ENCODE measurements around the gene PHF12. TPM values are rescaled to one million over a fixed set of nuclear protein-coding genes. Genes with fewer than 3 reads are reported as not detected.

The PHF12 gene
- total and polyA plus RNA-seq, 7 donors, result 6.9 to 54.3 (median 39.1) TPM

DNA sequence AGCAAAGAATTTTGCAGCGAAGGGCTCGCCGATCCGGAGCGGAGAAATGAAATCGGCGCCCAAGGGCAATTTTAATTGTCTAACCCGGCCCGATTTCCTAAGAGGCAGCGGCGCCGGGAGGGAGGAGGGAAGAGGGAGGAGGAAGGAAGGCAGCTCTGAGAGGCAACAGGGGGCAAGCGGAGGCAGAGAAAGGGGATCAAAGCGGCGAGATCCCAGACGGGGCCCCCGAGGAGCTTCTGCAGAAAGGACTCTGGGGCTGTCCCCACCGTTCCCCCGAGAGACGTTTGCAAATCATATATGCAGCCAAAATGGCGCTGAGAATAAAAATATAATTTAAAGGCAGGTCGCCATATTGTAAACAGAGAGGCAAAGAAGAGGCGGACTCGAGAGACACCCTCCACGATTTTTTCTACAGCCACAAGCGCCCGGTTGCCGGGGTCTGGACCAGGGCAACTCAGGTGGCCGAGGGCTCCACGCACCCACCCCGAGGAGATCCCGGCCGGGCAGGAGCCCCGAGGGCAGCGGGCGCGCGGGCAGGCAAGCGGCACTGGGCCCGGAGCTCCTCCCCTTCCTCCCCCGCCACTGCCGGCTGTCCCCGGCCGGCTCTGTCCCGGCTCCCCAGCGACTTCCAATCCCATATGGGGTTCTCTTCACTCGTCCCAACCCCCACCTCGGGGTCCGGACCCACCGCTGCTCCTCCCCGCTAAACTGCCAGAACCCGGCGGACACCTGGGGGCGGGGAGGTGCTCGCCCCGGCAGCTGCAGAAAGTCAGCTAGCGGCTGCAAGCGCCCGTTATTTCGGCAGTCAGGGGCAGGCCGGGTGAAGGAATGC is 1.9 kb downstream of the PHF12 start:
- Histone ChIP-seq H3K9me3 (no peaks in the 10 kb centered on the region), H3K27ac (peak overlapping the region; percentile 94 to 99 (median 98)), H3K36me3 (no peaks in the 10 kb centered on the region), H3K4me3 (peak overlapping the region; percentile 92 to 96 (median 95)), H3K27me3 (no peaks in the 10 kb centered on the region), H3K4me1 (peaks cover 0 to 56% (median 43%) of the 10 kb centered on the region in 4 donors)
- TF ChIP-seq EP300 (IDR thresholded peaks at IDR 0.05) (no peak), POLR2AphosphoS5 (IDR thresholded peaks at IDR 0.05) (no peak), POLR2A (IDR thresholded peaks at IDR 0.05) (no peak)
- TF ChIP-seq, protein P1, sequence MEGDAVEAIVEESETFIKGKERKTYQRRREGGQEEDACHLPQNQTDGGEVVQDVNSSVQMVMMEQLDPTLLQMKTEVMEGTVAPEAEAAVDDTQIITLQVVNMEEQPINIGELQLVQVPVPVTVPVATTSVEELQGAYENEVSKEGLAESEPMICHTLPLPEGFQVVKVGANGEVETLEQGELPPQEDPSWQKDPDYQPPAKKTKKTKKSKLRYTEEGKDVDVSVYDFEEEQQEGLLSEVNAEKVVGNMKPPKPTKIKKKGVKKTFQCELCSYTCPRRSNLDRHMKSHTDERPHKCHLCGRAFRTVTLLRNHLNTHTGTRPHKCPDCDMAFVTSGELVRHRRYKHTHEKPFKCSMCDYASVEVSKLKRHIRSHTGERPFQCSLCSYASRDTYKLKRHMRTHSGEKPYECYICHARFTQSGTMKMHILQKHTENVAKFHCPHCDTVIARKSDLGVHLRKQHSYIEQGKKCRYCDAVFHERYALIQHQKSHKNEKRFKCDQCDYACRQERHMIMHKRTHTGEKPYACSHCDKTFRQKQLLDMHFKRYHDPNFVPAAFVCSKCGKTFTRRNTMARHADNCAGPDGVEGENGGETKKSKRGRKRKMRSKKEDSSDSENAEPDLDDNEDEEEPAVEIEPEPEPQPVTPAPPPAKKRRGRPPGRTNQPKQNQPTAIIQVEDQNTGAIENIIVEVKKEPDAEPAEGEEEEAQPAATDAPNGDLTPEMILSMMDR (IDR thresholded peaks at IDR 0.05), result no peak
- intact Hi-C loops (cut with DNase I), result loop anchor here (2.0 to 5.0 kb wide), 4 partner anchors 53 to 612 kb away; partner anchors contain the start of genes FLOT2, IFT20, NEK8 and TNFAIP1
- peak; percentile 85 for DNase-seq
- 0% methylated on average over 61 of the region's 61 CpGs for WGBS, 2 donors

DNA sequence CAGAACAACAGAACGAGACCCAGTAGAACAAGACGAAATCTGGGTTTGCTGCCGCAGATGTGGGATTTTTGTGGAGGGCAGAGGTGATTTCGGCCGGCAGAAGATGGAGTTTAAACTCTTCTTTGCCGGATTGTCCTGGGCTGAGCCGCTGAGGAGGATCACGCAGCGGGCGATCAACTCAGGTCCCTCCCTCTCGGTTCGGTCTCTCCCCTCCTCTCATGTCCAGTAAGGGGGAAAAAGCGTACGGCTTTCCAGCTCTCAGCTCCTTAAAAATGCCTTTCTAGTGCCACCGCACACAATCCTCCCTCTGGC is 2.5 kb downstream of the PHF12 start:
- no peaks in the 10 kb centered on the region for H3K27me3 ChIP-seq
- no peaks in the 10 kb centered on the region for H3K36me3 ChIP-seq
- H3K27ac ChIP-seq, result peak overlapping the region; percentile 94 to 99 (median 98)
- TF ChIP-seq POLR2AphosphoS5 (IDR thresholded peaks at IDR 0.05) (no peak), EP300 (IDR thresholded peaks at IDR 0.05) (no peak), POLR2A (IDR thresholded peaks at IDR 0.05) (no peak)
- TF ChIP-seq, protein P1 (IDR thresholded peaks at IDR 0.05), result no peak
- 0 to 1% methylated on average over 15 of the region's 15 CpGs for WGBS, 2 donors
- H3K9me3 ChIP-seq, result no peaks in the 10 kb centered on the region
- H3K4me3 ChIP-seq, result peak overlapping the region; percentile 92 to 96 (median 95)
- DNase-seq, result no peak
- intact Hi-C loops (cut with DNase I), result loop anchor here (5.0 kb wide), 1 partner anchor 137 kb away; no protein-coding TSS in a partner anchor
- peaks cover 0 to 60% (median 48%) of the 10 kb centered on the region in 4 donors for H3K4me1 ChIP-seq

DNA sequence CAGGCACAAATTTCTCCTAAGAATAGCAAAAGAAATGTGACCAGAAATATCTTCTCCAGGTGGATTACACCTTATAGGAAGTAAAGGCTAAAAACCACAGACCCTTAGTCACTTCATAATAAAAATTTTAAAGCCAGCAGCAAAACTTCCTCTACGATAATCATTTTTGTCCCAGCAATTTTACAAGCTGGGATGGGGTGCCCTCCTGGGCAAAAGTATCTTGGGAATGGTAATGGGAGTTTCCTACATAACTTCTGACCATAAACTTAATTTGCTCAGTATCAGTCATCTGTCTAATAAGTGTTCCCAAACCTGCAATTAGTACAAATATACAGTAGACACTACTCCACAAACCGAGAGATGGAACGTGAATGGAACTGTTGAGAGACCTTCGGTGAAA is 3.0 kb downstream of the PHF12 start:
- TF ChIP-seq POLR2A (IDR thresholded peaks at IDR 0.05), result no peak
- TF ChIP-seq, protein P1 (IDR thresholded peaks at IDR 0.05), result no peak
- TF ChIP-seq POLR2AphosphoS5 (IDR thresholded peaks at IDR 0.05), result no peak
- no peak for TF ChIP-seq EP300 (IDR thresholded peaks at IDR 0.05)
- Histone ChIP-seq H3K27ac (peak overlapping the region; percentile 94 to 99 (median 98)), H3K36me3 (no peaks in the 10 kb centered on the region), H3K27me3 (no peaks in the 10 kb centered on the region), H3K4me1 (peaks cover 0 to 59% (median 48%) of the 10 kb centered on the region in 4 donors), H3K9me3 (no peaks in the 10 kb centered on the region), H3K4me3 (peak overlapping the region in 3 of 4 donors; percentile 95 to 96 (median 95))
- intact Hi-C loops (cut with DNase I), result loop anchor here (5.0 kb wide), 1 partner anchor 136 kb away; no protein-coding TSS in a partner anchor
- WGBS, 2 donors, result 7 to 16% methylated on average over 4 of the region's 4 CpGs
- no peak for DNase-seq

DNA sequence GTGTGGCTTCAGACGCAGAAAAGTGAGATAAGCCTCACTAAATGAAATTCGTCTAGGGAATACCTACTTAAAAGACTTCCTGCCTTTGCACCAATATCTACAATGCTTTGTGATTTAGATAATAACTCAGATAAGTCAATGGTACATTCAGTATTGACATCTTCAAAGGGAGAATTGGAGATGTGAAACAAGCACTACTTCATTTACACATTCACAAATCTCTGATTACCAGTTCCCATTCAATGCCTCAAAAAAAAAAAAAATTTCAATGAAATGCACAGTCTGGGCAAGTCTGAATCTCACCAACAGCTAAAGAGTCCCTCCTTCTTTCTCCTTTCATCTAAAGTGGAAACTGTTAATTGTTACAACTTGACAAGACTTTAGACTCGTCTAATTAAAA is 3.7 kb downstream of the PHF12 start:
- no peak overlapping the region for H3K4me3 ChIP-seq
- intact Hi-C loops (cut with DNase I), result loop anchor here (5.0 kb wide), 1 partner anchor 135 kb away; no protein-coding TSS in a partner anchor
- no peak for TF ChIP-seq EP300 (IDR thresholded peaks at IDR 0.05)
- TF ChIP-seq POLR2A (IDR thresholded peaks at IDR 0.05), result no peak
- TF ChIP-seq POLR2AphosphoS5 (IDR thresholded peaks at IDR 0.05), result no peak
- TF ChIP-seq, protein P1 (IDR thresholded peaks at IDR 0.05), result no peak

More for the DNA sequence above, 3.7 kb downstream of the PHF12 start:
- no peak for DNase-seq
- H3K27ac ChIP-seq, result peak overlapping the region; percentile 94 to 99 (median 98)
- no peaks in the 10 kb centered on the region for H3K9me3 ChIP-seq
- H3K36me3 ChIP-seq, result no peaks in the 10 kb centered on the region
- no peaks in the 10 kb centered on the region for H3K27me3 ChIP-seq
- peaks cover 0 to 52% (median 48%) of the 10 kb centered on the region in 4 donors for H3K4me1 ChIP-seq
- WGBS, 2 donors, result 35 to 47% methylated on average over 3 of the region's 3 CpGs

Measured in sigmoid colon (tissue), 7 donors.